Mesendoderm (in vitro differentiated cells): ENCODE data around the gene CBX6.
A peak's percentile ranks its signal among the peaks of the same experiment; 100 is the strongest.

ENCODE experiments used
- DNase-seq: peaks from one replicate; pipeline ENCODE4 v3.0.0; 2013
- H2AK5ac ChIP-seq: 2 replicates; pipeline ENCODE4 v1.6.1; 2013; ENCODE audit warnings: low read length, inconsistent platforms
- H2BK120ac ChIP-seq: 2 replicates; pipeline ENCODE4 v1.6.1; 2013; ENCODE audit warnings: low read depth, mild to moderate bottlenecking, low read length, moderate library complexity, mixed read lengths
- H2BK15ac ChIP-seq: replicated peaks from 2 replicates; pipeline ENCODE4 v1.6.1; 2013; ENCODE audit warnings: low read depth, mild to moderate bottlenecking, moderate library complexity
- H2BK5ac ChIP-seq: 2 replicates; pipeline ENCODE4 v1.6.1; 2013; ENCODE audit warnings: low read length, inconsistent platforms
- H3K18ac ChIP-seq: 2 replicates; pipeline ENCODE4 v1.6.1; 2013; ENCODE audit warnings: mild to moderate bottlenecking, low read length, mixed read lengths
- H3K23ac ChIP-seq: one replicate; pipeline ENCODE4 v1.6.1; 2013; ENCODE audit warnings: low read length
- H3K27ac ChIP-seq: 2 replicates; pipeline ENCODE4 v1.5.1; 2013; ENCODE audit warnings: low read depth, mild to moderate bottlenecking, inconsistent platforms, low read length, moderate library complexity
- H3K27me3 ChIP-seq: 2 replicates; pipeline ENCODE4 v1.6.1; 2013; ENCODE audit warnings: low read length, control low read depth, mild to moderate bottlenecking, inconsistent platforms; ENCODE audit not compliant: insufficient read depth, poor library complexity
- H3K36me3 ChIP-seq: 2 replicates; pipeline ENCODE4 v1.6.1; 2013; ENCODE audit warnings: low read length, inconsistent platforms; ENCODE audit not compliant: control insufficient read depth, insufficient read depth
- H3K4ac ChIP-seq: one replicate; pipeline ENCODE4 v1.6.1; 2013; ENCODE audit warnings: low read depth, mild to moderate bottlenecking, low read length, moderate library complexity
- H3K4me1 ChIP-seq: 2 replicates; pipeline ENCODE4 v1.6.1; 2013; ENCODE audit warnings: low read depth, low read length, inconsistent platforms; ENCODE audit not compliant: control insufficient read depth
- H3K4me2 ChIP-seq: 2 replicates; pipeline ENCODE4 v1.6.1; 2013; ENCODE audit warnings: low read length
- H3K4me3 ChIP-seq: 2 replicates; pipeline ENCODE4 v1.5.1; 2013; ENCODE audit warnings: mild to moderate bottlenecking, low read length
- H3K56ac ChIP-seq: one replicate; pipeline ENCODE4 v1.6.1; 2013; ENCODE audit warnings: low read length
- H3K79me1 ChIP-seq: 2 replicates; pipeline ENCODE4 v1.6.1; 2013; ENCODE audit warnings: low read length, inconsistent platforms
- H3K79me2 ChIP-seq: 2 replicates; pipeline ENCODE4 v1.6.1; 2013; ENCODE audit warnings: mild to moderate bottlenecking, low read length; ENCODE audit not compliant: control insufficient read depth, insufficient read depth
- H3K9ac ChIP-seq: 2 replicates; pipeline ENCODE4 v1.6.1; 2013; ENCODE audit warnings: low read length, inconsistent platforms
- H4K5ac ChIP-seq: one replicate; pipeline ENCODE4 v1.6.1; 2013; ENCODE audit warnings: low read length
- H4K8ac ChIP-seq: one replicate; pipeline ENCODE4 v1.6.1; 2013; ENCODE audit warnings: low read depth, mild to moderate bottlenecking, control low read depth, low read length, moderate library complexity
- WGBS: extraction: QIAGEN DNeasy Blood & Tissue Kit; methylation state at CpG from one replicate; pipeline ENCODE4 v1.1.7; 2013; ENCODE audit warnings: low lambda C conversion rate, missing lambda C conversion rate; ENCODE audit not compliant: insufficient coverage; ENCODE audit errors: extremely low coverage; 5-methylcytosine and 5-hydroxymethylcytosine counted together

The CBX6 gene

GRCh38 chr22:38872831-38873248, 824 bp upstream of the CBX6 start:
- DNase-seq = peak; percentile 51
- H3K27ac ChIP-seq = peak overlapping the region; percentile 46
- no CpG with 5 or more reads among the region's 37 CpGs for WGBS

GRCh38 chr22:38871360-38872171, 450 bp downstream of the CBX6 start:
- Histone ChIP-seq H3K18ac (peak overlapping the region; percentile 85), H2AK5ac (no peak overlapping the region), H3K4me2 (peak overlapping the region; percentile 24), H4K5ac (no peak overlapping the region), H3K27ac (peak overlapping the region; percentile 64), H3K4me3 (peak overlapping the region; percentile 52), H3K27me3 (no peaks in the 10 kb centered on the region), H3K9ac (peak overlapping the region; percentile 71), H2BK5ac (no peak overlapping the region), H3K79me2 (peaks cover 2% of the 10 kb centered on the region), H2BK15ac (no peak overlapping the region), H3K79me1 (peaks cover 7% of the 10 kb centered on the region), H3K56ac (peak overlapping the region; percentile 86), H3K36me3 (no peaks in the 10 kb centered on the region), H3K4me1 (peaks cover 5% of the 10 kb centered on the region), H4K8ac (no peak overlapping the region), H3K4ac (peak overlapping the region; percentile 58), H2BK120ac (no peak overlapping the region), H3K23ac (peak overlapping the region; percentile 4)
- WGBS = no CpG with 5 or more reads among the region's 77 CpGs
- DNase-seq = peak; percentile 57

More at GRCh38 chr22:38872831-38873248, 824 bp upstream of the CBX6 start:
- Histone ChIP-seq H3K4ac (peak overlapping the region; percentile 20), H3K79me1 (peaks cover 7% of the 10 kb centered on the region), H2AK5ac (no peak overlapping the region), H3K4me3 (peak overlapping the region; percentile 75), H3K56ac (peak overlapping the region; percentile 94), H3K79me2 (peaks cover 2% of the 10 kb centered on the region), H4K5ac (no peak overlapping the region), H3K27me3 (no peaks in the 10 kb centered on the region), H3K36me3 (no peaks in the 10 kb centered on the region), H3K4me2 (peak overlapping the region; percentile 88), H2BK120ac (no peak overlapping the region), H3K18ac (peak overlapping the region; percentile 46), H4K8ac (peak overlapping the region; percentile 43), H3K23ac (peak overlapping the region; percentile 54), H2BK15ac (no peak overlapping the region), H3K9ac (peak overlapping the region; percentile 85), H3K4me1 (peaks cover 5% of the 10 kb centered on the region), H2BK5ac (no peak overlapping the region)

- Histone ChIP-seq H2BK120ac (no peak overlapping the region), H3K9ac (peak overlapping the region; percentile 71), H3K79me2 (peaks cover 2% of the 10 kb centered on the region), H3K36me3 (no peaks in the 10 kb centered on the region), H3K4me3 (peak overlapping the region; percentile 52), H3K27me3 (no peaks in the 10 kb centered on the region), H3K4me2 (peak overlapping the region; percentile 24), H3K23ac (no peak overlapping the region), H3K56ac (peak overlapping the region; percentile 86), H3K18ac (peak overlapping the region; percentile 85), H3K4ac (peak overlapping the region; percentile 58), H2BK15ac (no peak overlapping the region), H2AK5ac (no peak overlapping the region), H4K5ac (no peak overlapping the region), H3K27ac (no peak overlapping the region), H4K8ac (no peak overlapping the region), H3K79me1 (peaks cover 7% of the 10 kb centered on the region), H3K4me1 (peaks cover 5% of the 10 kb centered on the region), H2BK5ac (no peak overlapping the region)
- no CpG with 5 or more reads among the region's 2 CpGs for WGBS
- DNase-seq = no peak
These were observed 1.1 kb downstream of the CBX6 start for GRCh38 chr22:38870791-38871359.

- H3K18ac ChIP-seq = no peak overlapping the region
- H3K36me3 ChIP-seq = no peaks in the 10 kb centered on the region
- H3K4me1 ChIP-seq = peaks cover 5% of the 10 kb centered on the region
- no peak overlapping the region for H3K9ac ChIP-seq
- no CpG with 5 or more reads among the region's 12 CpGs for WGBS
- no peak overlapping the region for H4K8ac ChIP-seq
- H3K79me1 ChIP-seq = peaks cover 7% of the 10 kb centered on the region
- no peak overlapping the region for H3K4ac ChIP-seq
- no peak overlapping the region for H3K27ac ChIP-seq
- peaks cover 2% of the 10 kb centered on the region for H3K79me2 ChIP-seq
- H3K23ac ChIP-seq = no peak overlapping the region
- H2BK120ac ChIP-seq = no peak overlapping the region
- H3K56ac ChIP-seq = peak overlapping the region; percentile 28
- H4K5ac ChIP-seq = no peak overlapping the region
- no peak overlapping the region for H2BK5ac ChIP-seq
- no peaks in the 10 kb centered on the region for H3K27me3 ChIP-seq
- H2BK15ac ChIP-seq = no peak overlapping the region
- H3K4me2 ChIP-seq = no peak overlapping the region
- DNase-seq = peak; percentile 91
- H3K4me3 ChIP-seq = no peak overlapping the region
- H2AK5ac ChIP-seq = no peak overlapping the region
These were observed 1.7 kb downstream of the CBX6 start for GRCh38 chr22:38870312-38870741.

- peak overlapping the region; percentile 28 for H3K56ac ChIP-seq
- peaks cover 2% of the 10 kb centered on the region for H3K36me3 ChIP-seq
- H3K18ac ChIP-seq = no peak overlapping the region
- H4K8ac ChIP-seq = no peak overlapping the region
- no peak overlapping the region for H3K23ac ChIP-seq
- H2BK5ac ChIP-seq = no peak overlapping the region
- H2BK120ac ChIP-seq = no peak overlapping the region
- no peak overlapping the region for H2BK15ac ChIP-seq
- WGBS = no CpG with 5 or more reads among the region's 3 CpGs
- no peak overlapping the region for H3K4me3 ChIP-seq
- H3K79me1 ChIP-seq = peaks cover 7% of the 10 kb centered on the region
- H3K4ac ChIP-seq = no peak overlapping the region
- DNase-seq = no peak
- H3K27me3 ChIP-seq = no peaks in the 10 kb centered on the region
- H3K4me1 ChIP-seq = peaks cover 5% of the 10 kb centered on the region
- H3K79me2 ChIP-seq = peaks cover 2% of the 10 kb centered on the region
- no peak overlapping the region for H2AK5ac ChIP-seq
- H4K5ac ChIP-seq = no peak overlapping the region
- peak overlapping the region; percentile 35 for H3K9ac ChIP-seq
- no peak overlapping the region for H3K27ac ChIP-seq
- no peak overlapping the region for H3K4me2 ChIP-seq
These were observed 2.4 kb downstream of the CBX6 start for GRCh38 chr22:38869663-38870062.
